Measurements from ENCODE around the gene LEUTX.

DNA sequence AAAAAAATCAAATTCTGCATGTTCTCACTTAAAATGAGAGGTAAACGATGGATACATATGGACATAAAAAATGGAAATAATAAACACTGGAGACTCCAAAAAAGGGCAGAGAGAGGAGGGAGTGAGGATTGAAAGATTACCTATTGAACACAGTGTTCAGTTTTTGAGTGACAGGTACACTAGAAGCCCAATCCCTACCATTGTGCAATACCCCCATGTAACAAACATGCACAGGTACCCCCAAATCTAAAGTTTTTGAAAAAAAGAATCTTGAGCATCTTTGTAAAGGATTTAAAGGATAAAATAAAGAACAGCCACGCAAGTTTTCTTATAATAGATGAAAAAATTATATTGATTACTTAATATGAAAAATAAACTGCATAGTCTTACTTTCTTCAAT lies 24.1 kb upstream of the LEUTX start:
- TF ChIP-seq NFIC (IDR thresholded peaks at IDR 0.05) (no peak), RAD21 (IDR thresholded peaks at IDR 0.05; ENCODE audit: low read depth) (no peak)
- TF ChIP-seq, protein P1, sequence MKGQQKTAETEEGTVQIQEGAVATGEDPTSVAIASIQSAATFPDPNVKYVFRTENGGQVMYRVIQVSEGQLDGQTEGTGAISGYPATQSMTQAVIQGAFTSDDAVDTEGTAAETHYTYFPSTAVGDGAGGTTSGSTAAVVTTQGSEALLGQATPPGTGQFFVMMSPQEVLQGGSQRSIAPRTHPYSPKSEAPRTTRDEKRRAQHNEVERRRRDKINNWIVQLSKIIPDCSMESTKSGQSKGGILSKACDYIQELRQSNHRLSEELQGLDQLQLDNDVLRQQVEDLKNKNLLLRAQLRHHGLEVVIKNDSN (IDR thresholded peaks at IDR 0.05), result no peak
